Kidney capillary endothelial cell (primary cell): ENCODE results near the gene ZNF48.

ENCODE experiments used
- DNase-seq: peaks from one replicate; pipeline ENCODE4 v3.0.0-alpha.2; 2018; ENCODE audit warnings: low spot score

The ZNF48 gene

DNA sequence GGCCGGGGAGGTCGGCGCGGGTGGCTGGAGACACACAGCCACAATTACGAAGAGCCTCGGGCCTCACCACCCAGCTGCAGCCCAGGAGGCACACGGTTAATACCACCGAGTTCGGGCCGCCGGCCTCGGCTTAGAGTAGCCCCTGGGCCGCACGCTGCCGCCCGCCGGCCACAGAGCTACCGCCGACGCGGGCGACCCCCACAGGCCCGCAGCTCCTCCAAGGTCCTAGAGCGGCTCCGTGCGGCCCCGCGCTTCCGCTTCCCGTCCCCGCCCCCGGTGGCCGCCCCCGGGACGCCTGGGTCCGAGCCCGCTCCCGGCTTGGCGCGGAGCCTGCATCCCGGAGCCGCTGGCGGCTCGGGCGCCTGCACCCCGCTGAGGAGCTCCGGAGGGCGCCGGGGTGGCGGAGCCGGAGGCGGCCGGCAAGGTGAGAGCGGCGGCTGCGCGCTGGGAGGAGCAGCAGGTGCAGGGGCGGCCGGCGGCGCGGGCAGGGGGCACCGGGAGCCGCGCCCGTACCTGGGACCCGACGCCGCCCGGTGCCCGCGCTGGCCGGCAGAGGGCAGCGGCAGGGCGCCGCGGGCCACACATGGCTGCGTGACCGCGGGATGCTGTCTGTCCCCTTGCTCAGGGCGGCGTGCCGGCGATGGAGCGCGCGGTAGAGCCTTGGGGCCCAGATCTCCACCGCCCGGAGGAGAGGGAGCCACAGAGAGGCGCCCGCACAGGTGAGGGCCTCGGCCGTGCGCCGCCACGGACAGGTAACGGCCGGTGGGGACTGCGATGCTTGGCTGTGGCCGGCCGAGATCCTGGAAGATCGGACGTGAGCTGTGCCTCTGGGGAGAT, at the start of gene ZNF48:
Gene ZNF48, plus strand, starts transcription at position 266 of the 837 bp plus-strand sequence. Its CDS starts 375 bp downstream, at position 641.
- DNase-seq, result no peak

DNA sequence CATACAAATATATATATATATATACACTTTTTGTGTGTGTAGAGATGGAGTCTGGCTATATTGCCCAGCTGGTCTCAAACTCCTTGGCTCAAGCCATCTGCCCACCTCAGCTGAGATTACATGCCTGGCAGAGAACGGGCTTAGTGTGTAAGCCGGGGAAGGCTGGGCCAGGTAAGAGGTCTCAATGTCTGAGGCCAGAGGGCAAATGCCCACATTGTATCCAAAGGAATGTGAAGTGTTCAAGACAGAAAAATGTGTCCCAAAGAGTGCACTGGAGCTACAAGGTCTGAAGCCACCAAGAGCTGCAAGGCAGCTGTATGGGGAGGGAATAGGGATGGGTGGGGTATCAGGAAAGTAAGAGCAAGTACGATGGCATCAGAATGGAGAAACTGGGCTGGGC, 48.9 kb upstream of the ZNF48 start:
- no peak for DNase-seq

GRCh38 chr16:30348113-30348512, 47.1 kb upstream of the ZNF48 start:
- no peak for DNase-seq

GRCh38 chr16:30348929-30349328, 46.3 kb upstream of the ZNF48 start:
- DNase-seq, result no peak

DNA sequence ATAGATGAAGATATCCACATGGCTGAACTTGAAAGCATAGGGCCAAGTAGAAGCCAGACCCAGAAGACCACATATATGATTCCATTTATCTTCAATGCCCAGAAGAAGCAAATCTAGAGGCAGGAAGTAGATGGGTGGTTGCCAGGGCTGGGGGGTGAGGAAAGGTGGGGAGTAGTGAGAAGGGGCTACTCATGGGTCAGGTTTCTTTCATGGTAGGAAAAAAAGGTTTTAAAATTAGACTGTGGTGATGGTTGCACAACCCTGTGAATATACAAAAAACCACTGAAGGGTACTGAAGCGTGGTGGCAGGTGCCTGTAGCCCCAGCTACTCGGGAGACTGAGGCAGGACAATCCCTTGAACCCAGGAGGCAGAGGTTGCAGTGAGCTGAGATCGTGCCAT, 45.5 kb upstream of the ZNF48 start:
- DNase-seq, result no peak

DNA sequence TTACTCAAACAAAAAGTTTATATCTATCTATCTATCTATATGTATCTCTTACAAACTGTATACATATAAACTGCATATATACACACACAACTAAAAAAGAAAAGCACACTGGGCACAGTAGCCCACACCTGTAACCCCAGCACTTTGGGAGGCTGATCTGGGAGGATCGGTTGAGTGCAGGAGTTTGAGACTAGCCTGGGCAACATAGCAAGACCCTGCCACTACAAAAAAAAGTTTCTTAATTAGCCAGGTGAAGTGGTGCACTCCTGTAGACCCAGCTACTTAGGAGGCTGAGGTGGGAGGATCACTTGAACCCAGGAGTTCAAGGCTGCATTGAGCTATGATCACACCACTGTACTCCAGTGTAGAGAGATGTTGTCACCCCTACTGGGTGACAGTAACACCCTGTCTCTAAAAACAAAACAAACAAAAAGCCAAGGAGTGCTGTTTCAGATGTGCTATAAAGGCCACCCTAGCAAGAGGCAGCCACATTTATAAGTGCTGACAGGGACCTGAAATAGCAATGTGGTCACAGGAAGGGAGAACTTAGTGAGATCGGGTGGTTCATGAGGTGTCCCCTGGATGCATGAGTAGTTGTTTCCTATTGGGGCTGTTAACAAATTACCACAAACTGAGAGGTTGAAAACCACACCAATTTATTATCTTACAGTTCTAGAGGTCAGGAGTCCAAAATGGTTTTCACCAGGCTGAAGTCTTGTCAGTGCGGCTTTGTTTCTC, 44.9 kb upstream of the ZNF48 start:
- no peak for DNase-seq

DNA sequence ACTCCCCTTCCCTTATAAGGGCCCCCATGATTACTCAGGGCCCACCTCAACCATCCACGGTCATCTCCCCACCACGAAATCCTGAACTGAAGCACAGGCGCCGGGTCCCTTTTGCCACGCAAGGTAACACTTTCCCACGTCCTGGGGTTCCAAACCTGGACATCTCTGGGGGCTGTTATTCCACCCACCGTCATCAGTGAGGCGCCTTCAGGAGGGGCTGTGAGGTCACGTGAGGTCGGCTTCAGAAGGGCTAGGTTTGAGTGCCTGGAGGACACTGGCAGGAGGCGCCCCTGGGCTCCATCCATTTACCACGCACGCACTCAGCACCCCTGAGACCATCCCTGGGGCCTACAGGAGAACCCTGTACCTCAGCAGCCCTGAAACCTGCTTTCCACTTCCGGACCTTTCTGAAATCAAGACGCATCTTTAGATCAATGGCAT, 44.2 kb upstream of the ZNF48 start:
- DNase-seq, result no peak

GRCh38 chr16:30351586-30352419, 43.4 kb upstream of the ZNF48 start:
- DNase-seq, result no peak

- DNase-seq, result no peak
Measured at GRCh38 chr16:30352488-30353401, 42.5 kb upstream of the ZNF48 start.

- no peak for DNase-seq
Measured at GRCh38 chr16:30353438-30354129, 41.6 kb upstream of the ZNF48 start.

GRCh38 chr16:30354423-30355143, 40.6 kb upstream of the ZNF48 start:
- no peak for DNase-seq

- peak; percentile 100 for DNase-seq
Measured at GRCh38 chr16:30355144-30355953, 39.9 kb upstream of the ZNF48 start, which contains the start of gene CD2BP2. TSS of gene CD2BP2 (minus strand) at chr16:30355308. CDS start at chr16:30354681, 627 bp downstream.

DNA sequence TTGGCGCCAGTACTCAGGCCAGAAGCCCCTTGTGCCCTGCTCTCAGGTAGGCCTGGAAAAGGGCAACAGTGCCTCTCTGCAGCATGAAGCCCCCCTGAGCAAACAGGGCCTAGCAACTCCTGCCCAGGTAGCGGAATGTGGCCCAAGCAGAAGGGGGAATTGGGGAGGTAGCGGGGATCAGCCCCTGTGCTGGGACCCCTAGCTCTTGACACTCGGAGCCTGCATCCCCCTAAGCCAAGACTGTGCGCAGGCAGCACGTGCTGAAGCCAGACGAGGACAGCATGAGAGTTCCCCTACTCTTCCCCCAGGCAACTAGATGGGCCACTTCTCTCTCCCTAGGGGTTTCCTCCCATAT, 39.3 kb upstream of the ZNF48 start:
- DNase-seq, result no peak

DNA sequence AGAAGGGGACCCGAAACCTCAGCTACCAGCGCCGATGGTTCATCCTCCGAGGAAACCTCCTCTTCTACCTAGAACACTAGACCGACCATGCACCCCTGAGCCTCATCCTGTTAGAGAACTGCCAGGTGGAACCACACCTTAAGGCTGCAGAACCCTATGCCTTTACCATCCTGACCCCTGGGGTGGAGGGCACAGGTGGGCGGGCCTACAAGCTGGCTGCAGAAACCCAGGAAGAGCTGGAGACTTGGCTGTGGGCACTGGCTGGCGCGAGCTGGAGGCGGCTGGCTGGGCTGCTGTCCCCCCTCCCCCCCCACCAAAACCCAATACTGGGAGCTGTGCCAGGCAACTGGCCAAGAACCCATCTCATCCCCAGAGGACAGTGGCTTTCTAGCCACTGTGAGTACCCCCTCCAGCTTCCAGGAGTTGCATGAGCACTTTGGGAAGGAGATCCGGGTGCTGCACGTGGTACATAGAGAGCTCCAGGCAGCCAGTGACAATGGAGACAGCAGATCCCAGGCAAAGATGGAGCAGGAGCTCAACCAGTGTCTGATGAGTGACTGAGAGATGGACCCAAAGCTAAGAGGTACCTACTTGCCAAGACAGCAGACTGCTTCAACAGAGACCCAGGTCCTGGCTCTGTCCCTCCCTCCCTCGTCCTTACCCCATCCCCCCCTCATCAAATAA, 38.7 kb upstream of the ZNF48 start:
- no peak for DNase-seq

DNA sequence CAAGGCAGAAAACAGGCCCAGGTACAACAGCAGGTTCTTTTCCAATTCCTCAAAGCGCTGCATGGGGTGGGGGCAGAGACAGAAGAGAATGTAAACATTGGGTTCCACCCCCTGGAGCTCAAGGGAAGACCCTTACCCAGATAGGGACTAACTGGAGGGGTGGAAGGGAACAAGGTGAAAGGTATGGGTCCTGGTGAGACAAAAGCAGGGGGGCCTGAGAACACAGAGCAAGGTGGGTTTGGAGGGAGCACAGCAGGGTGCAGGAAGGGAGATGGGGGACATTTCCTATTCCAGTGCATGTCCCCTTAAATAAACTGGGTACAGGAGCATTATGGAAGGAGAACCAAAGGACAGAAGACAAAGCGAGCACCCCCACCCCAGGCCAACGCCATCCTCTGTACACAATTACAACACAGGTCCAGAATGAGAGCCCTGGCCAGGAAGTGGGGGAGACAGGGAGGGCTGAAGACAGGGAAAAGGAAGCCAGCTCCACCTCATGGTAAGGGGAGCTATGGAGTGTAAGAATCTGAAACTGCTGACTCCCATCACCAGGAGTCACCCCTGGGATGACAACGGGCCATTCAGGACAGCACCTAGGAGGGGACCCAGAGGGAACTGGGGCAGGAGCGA, 38.0 kb upstream of the ZNF48 start:
- no peak for DNase-seq

- DNase-seq, result no peak
Measured at GRCh38 chr16:30357715-30358576, 37.3 kb upstream of the ZNF48 start.

GRCh38 chr16:30358577-30358936, 36.7 kb upstream of the ZNF48 start:
- no peak for DNase-seq
